B cell (primary cell): ENCODE measurements around the gene UNCX. TPM values are rescaled to one million over a fixed set of nuclear protein-coding genes. Genes with fewer than 3 reads are reported as not detected.

ENCODE experiments used
- polyA plus RNA-seq: library from polyadenylated mRNA; depleted of rRNA; stranded (reverse); fragments of >200 nt; gene quantifications from 2 replicates; pipeline ENCODE4 v1.2.3, GENCODE V29; 2012
- total RNA-seq, 2 donors: library from RNA; stranded (reverse); fragments of 120-200 nt in 1 of 2; gene quantifications; 1 replicate in 1 of 2; 2 replicates in 1 of 2; pipeline versions ENCODE4 v1.2.3 to v1.2.4, GENCODE V29; 2013 to 2022

Gene UNCX
- total and polyA plus RNA-seq, 2 donors (not counting 1 experiment from before 2014, with no cell fraction given), result not detected

Other genes starting within 250 kb of the UNCX start
- not detected in 2 replicates for gene CYP2W1, start 249.7 kb upstream of the UNCX start, total RNA-seq
- gene CYP2W1, start 249.7 kb upstream of the UNCX start, polyA plus RNA-seq, result not detected in 2 replicates
- 44.6 and 45.4 TPM in 2 replicates for gene GPR146, start 188.3 kb upstream of the UNCX start, total RNA-seq
- gene GPR146, start 188.3 kb upstream of the UNCX start, polyA plus RNA-seq, result 4.2 and 16.7 TPM in 2 replicates
- 20.7 and 21.3 TPM in 2 replicates for gene GPER1, start 144.8 kb upstream of the UNCX start, total RNA-seq
- gene GPER1, start 144.8 kb upstream of the UNCX start, polyA plus RNA-seq, result 2.7 and 3.2 TPM in 2 replicates
- 26.7 and 27.3 TPM in 2 replicates for gene ZFAND2A, start 72.7 kb upstream of the UNCX start, total RNA-seq
- gene ZFAND2A, start 72.7 kb upstream of the UNCX start, polyA plus RNA-seq, result 113 and 190 TPM in 2 replicates
- gene MICALL2, start 226.6 kb downstream of the UNCX start, total RNA-seq, result 0.94 and 0.97 TPM in 2 replicates
- 0.46 and 0.85 TPM in 2 replicates for gene MICALL2, start 226.6 kb downstream of the UNCX start, polyA plus RNA-seq